GM19099 (cell line): Measurements from ENCODE around the gene LUC7L2.

Source experiments
- POLR2A ChIP-seq: IDR thresholded peaks from 3 replicates; pipeline ENCODE4 v1.6.1; 2011; ENCODE audit warnings: low read depth; ENCODE audit not compliant: insufficient read length; ENCODE audit errors: extremely low read depth

The LUC7L2 gene

GRCh38 chr7:139359366-139360209, at the start of gene LUC7L2:
TSS of gene LUC7L2 (plus strand) at chr7:139359894. CDS start at chr7:139360262, 368 bp downstream.
- peak; percentile 98 for TF ChIP-seq POLR2A

DNA sequence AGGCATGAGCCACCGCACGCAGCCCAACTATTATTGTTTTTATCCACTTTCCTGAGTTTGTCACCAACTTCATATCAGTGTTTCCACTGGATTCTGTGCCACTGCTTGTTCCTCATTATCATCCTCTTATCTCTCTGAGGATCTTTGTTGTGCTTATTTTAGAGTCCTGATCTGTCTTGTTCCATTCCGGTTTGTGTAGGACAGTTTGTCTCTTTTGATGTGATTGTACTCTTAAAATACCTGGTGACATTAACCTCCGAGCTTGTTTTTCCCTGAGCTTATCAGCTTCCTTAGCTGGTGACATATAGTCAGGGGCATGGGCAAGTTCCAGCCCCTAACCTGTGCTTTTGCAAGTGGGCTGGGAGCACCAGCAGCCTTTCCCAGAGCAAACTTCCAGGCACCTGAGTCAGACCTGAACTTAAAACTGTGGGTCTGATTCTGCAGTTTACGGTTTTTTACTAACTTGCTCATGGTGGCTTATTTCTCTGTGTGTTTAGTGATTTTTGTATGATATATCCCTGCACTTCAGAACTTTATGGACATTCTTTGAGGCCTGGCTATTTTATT, 41.7 kb upstream of the LUC7L2 start:
- TF ChIP-seq POLR2A, result no peak

GRCh38 chr7:139321071-139321745, 38.5 kb upstream of the LUC7L2 start:
- TF ChIP-seq POLR2A, result no peak

DNA sequence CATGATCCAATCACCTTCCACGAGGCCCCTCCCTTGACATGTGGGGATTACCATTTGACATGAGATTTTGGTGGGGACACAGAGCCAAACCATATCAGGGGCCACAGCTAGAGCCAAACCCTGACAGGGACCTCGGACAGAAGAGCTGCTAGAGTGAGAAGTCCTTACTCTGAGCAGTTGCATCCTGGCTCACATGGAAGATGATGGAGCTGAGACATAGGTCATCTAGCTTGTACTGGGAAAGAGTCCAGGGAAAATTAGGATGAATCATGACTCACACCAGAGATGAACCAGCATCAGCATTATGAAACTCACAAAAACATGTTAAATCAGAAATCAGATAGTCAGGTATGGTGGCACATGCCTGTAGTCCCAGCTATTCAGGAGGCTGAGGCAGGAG, 31.3 kb upstream of the LUC7L2 start:
- no peak for TF ChIP-seq POLR2A

- TF ChIP-seq POLR2A, result no peak
These were observed 30.6 kb upstream of the LUC7L2 start for GRCh38 chr7:139329119-139329518.

GRCh38 chr7:139330333-139331030, 29.2 kb upstream of the LUC7L2 start:
- no peak for TF ChIP-seq POLR2A

GRCh38 chr7:139332697-139333359, 26.9 kb upstream of the LUC7L2 start:
- TF ChIP-seq POLR2A, result no peak

DNA sequence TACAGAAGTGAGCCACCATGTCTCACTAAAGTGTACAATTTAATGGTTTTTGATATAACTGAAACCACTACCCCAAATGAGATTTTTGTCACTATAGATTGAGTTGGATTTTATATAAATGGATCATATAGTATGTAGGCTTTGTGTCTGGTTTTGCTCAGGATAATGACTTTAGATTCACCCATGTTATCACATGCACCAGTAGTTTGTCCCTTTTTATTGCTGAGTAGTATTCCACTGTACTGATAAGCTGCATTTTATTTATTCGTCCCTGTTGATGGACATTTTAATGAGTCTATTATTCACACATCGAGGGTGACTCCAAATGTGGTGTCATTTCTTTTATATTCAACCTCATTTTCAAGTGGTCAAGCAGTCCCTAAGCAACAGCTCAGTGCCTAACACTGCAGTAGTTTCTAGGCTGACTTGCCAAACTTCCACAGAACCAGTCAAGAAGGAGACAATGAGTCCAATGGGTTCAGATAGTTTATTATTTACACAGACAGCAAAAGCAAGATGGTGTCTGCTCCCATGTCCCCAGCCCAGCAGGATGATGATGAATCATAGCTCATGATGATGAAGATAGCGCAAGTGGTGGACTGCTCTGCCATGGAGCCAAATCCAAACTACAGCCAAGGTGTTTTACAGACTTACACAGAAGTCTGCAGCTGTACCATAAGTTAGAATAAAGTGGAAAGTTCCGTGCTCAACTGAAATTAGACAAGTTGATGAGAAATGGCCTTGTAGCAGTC, 25.1 kb upstream of the LUC7L2 start:
- no peak for TF ChIP-seq POLR2A

- no peak for TF ChIP-seq POLR2A
These were observed 20.7 kb upstream of the LUC7L2 start for GRCh38 chr7:139339025-139339424.

- no peak for TF ChIP-seq POLR2A
These were observed 20.0 kb upstream of the LUC7L2 start for GRCh38 chr7:139339698-139340036.

DNA sequence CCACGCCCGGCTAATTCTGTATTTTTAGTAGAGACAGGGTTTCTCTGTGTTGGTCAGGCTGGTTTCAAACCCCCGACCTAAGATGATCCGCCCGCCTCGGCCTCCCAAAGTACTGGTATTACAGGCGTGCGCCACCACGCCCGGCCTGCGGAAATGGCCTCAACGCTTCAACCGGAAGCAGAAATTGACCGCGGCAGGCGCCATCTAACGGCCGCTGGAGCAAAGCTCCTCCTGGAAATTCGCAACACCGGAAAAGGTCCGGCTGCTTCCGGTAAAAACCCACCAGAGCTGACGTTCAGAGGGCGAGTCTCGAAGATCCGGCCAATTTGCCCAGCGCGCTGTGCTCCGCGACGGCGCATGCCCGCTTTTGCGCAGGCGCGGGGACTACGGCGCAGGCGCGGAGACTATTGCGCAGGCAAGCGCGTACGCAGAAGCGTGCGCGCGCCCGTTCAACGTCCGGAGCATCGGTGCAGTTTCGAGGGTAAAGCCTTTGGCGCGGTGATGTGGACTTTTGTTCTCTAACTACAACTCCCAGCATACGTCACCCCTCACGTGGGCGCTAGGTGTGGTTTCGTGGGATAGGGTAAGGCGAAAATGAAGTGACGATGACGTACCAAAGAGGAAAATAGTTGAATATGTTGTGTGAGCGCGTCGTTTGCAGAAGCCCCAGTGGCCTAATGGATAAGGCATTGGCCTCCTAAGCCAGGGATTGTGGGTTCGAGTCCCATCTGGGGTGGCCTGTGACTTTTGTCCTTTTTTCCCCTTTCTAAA, 19.5 kb upstream of the LUC7L2 start:
- TF ChIP-seq POLR2A, result no peak

- TF ChIP-seq POLR2A, result no peak
These were observed 19.0 kb upstream of the LUC7L2 start for GRCh38 chr7:139340808-139341057.

- TF ChIP-seq POLR2A, result peak; percentile 69
These were observed 18.5 kb upstream of the LUC7L2 start, which contains the start of gene FMC1 for GRCh38 chr7:139341058-139341775. TSS of gene FMC1 (plus strand) at chr7:139341337. CDS start at chr7:139341385, 48 bp downstream.
